SK-N-SH (cell line): ENCODE results near the gene ABHD16A. TPM values are rescaled to one million over a fixed set of nuclear protein-coding genes. Genes with fewer than 3 reads are reported as not detected.

ENCODE experiments used
- CTCF ChIA-PET: fragments of 300-600, 350-600 bp; formaldehyde crosslinking; extraction: SDS; loops from one replicate; lab custom pipeline; 2021; lab: Yijun Ruan, JAX
- POLR2A ChIA-PET: fragments of 350-600 bp; sonication (Branson Sonifier 250); formaldehyde crosslinking; extraction: SDS; loops from one replicate; lab custom pipeline; 2020; ENCODE audit warnings: antibody characterized with exemption, inconsistent platforms; lab: Yijun Ruan, JAX
- DNase-seq: peaks from one replicate; pipeline ENCODE4 v3.0.0; 2012
- H2AFZ ChIP-seq: fragments of 200-600 bp; sonication (generic); 2 replicates; pipeline ENCODE4 v1.8.1; 2016; ENCODE audit warnings: antibody characterized with exemption, mild to moderate bottlenecking, low read depth
- H3F3A ChIP-seq: fragments of 200-600 bp; sonication (generic); replicated peaks from 2 replicates; pipeline ENCODE3; 2016; ENCODE audit warnings: antibody characterized with exemption, mild to moderate bottlenecking; ENCODE audit not compliant: insufficient read depth
- H3K27ac ChIP-seq, 2 experiments: fragments of 200-500 bp in 1 of 2; fragments of 200-600 bp in 1 of 2; sonication (Bioruptor generic) in 1 of 2; sonication (generic), shearing (Covaris generic) in 1 of 2; 2 replicates each; pipeline versions ENCODE4 v1.5.1 to v1.6.1; 2014 to 2016; ENCODE audit warnings: low read depth in 2 of 2, inconsistent platforms in 1 of 2, low read length in 1 of 2, mild to moderate bottlenecking in 1 of 2, mixed read lengths in 1 of 2
- H3K27me3 ChIP-seq: fragments of 200-600 bp; sonication (generic), shearing (Covaris generic); 2 replicates; pipeline ENCODE4 v1.6.1; 2016; ENCODE audit warnings: mixed run types; ENCODE audit not compliant: insufficient read depth
- H3K36me3 ChIP-seq, 2 experiments: fragments of 200-500 bp in 1 of 2; fragments of 200-600 bp in 1 of 2; sonication (Bioruptor generic) in 1 of 2; sonication (generic) in 1 of 2; replicated peaks in 1 of 2; 2 replicates each; pipeline versions ENCODE3 to v1.5.1; 2014 to 2016; ENCODE audit warnings: low read length in 1 of 2, mild to moderate bottlenecking in 1 of 2; ENCODE audit not compliant: insufficient read depth in 2 of 2, control insufficient read depth in 1 of 2
- H3K4me1 ChIP-seq, 2 experiments: fragments of 200-500 bp in 1 of 2; fragments of 200-600 bp in 1 of 2; sonication (Bioruptor generic) in 1 of 2; sonication (generic), shearing (Covaris generic) in 1 of 2; 2 replicates each; pipeline versions ENCODE4 v1.5.1 to v1.6.1; 2014 to 2016; ENCODE audit warnings: low read depth in 1 of 2, low read length in 1 of 2, mixed run types in 1 of 2; ENCODE audit not compliant: insufficient read depth in 2 of 2, control insufficient read depth in 1 of 2
- H3K4me2 ChIP-seq: fragments of 200-600 bp; sonication (generic), shearing (Covaris generic); 2 replicates; pipeline ENCODE4 v1.6.1; 2017; ENCODE audit warnings: mixed run types
- H3K4me3 ChIP-seq, 2 experiments: fragments of 200-500 bp in 1 of 2; fragments of 200-600 bp in 1 of 2; sonication (Bioruptor generic) in 1 of 2; sonication (generic), shearing (Covaris generic) in 1 of 2; 2 replicates each; pipeline versions ENCODE4 v1.5.1 to v1.8.1; 2014 to 2016; ENCODE audit warnings: low read depth in 2 of 2, inconsistent platforms in 1 of 2, low read length in 1 of 2, mild to moderate bottlenecking in 1 of 2, mixed read lengths in 1 of 2, moderate library complexity in 1 of 2
- H3K79me2 ChIP-seq: fragments of 200-600 bp; sonication (generic); 2 replicates; pipeline ENCODE4 v1.8.1; 2017; ENCODE audit warnings: mild to moderate bottlenecking; ENCODE audit not compliant: insufficient read depth
- H3K9ac ChIP-seq: fragments of 200-600 bp; sonication (generic); 2 replicates; pipeline ENCODE4 v1.6.1; 2017; ENCODE audit warnings: mixed run types
- H3K9me2 ChIP-seq: fragments of 200-600 bp; sonication (generic); 2 replicates; pipeline ENCODE4 v1.6.1; 2017; ENCODE audit warnings: mixed run types
- H3K9me3 ChIP-seq: fragments of 200-600 bp; sonication (generic); 2 replicates; pipeline ENCODE4 v1.6.1; 2017; ENCODE audit warnings: mixed run types, mild to moderate bottlenecking, moderate library complexity
- H4K20me1 ChIP-seq: fragments of 200-600 bp; sonication (generic); 2 replicates; pipeline ENCODE4 v1.6.1; 2017; ENCODE audit warnings: mild to moderate bottlenecking, mixed run types; ENCODE audit not compliant: insufficient read depth
- CHD2 ChIP-seq: fragments of 150-350 bp; IDR thresholded peaks from 2 replicates; pipeline ENCODE4 v1.6.1; 2018; ENCODE audit warnings: low read length; ENCODE audit not compliant: partially characterized antibody
- ELF1 ChIP-seq: IDR thresholded peaks from 2 replicates; pipeline ENCODE4 v1.4.0; 2012
- EP300 ChIP-seq, 2 experiments: IDR thresholded peaks; 2 replicates each; pipeline versions ENCODE4 v1.4.0 to v1.6.1; 2012; ENCODE audit warnings: borderline replicate concordance in 1 of 2, low read depth in 1 of 2, low read length in 1 of 2
- FOSL2 ChIP-seq: IDR thresholded peaks from 2 replicates; pipeline ENCODE4 v1.4.0; 2012; ENCODE audit warnings: low read depth, mild to moderate bottlenecking, moderate library complexity, borderline replicate concordance
- FOXJ3 ChIP-seq: sonication (generic); formaldehyde crosslinking; IDR thresholded peaks from 2 replicates; pipeline ENCODE4 v1.5.1; 2020; ENCODE audit warnings: mild to moderate bottlenecking, missing genetic modification reagents
- FOXM1 ChIP-seq: IDR thresholded peaks from 2 replicates; pipeline ENCODE4 v1.4.0; 2012; ENCODE audit warnings: low read depth, mild to moderate bottlenecking
- GATA2 ChIP-seq: sonication (generic); formaldehyde crosslinking; IDR thresholded peaks from 2 replicates; pipeline ENCODE4 v1.5.0; 2020; ENCODE audit warnings: mild to moderate bottlenecking, missing genetic modification reagents
- MEF2A ChIP-seq: IDR thresholded peaks from 2 replicates; pipeline ENCODE4 v1.4.0; 2012; ENCODE audit warnings: low read depth, borderline replicate concordance
- NFIC ChIP-seq: IDR thresholded peaks from 2 replicates; pipeline ENCODE4 v1.4.0; 2012; ENCODE audit warnings: borderline replicate concordance
- NRF1 ChIP-seq: IDR thresholded peaks from 2 replicates; pipeline ENCODE4 v1.6.1; 2012; ENCODE audit warnings: low read depth, mild to moderate bottlenecking, low read length
- RAD21 ChIP-seq: IDR thresholded peaks from 2 replicates; pipeline ENCODE4 v1.6.1; 2012; ENCODE audit warnings: mild to moderate bottlenecking, low read length
- RFX5 ChIP-seq: IDR thresholded peaks from 2 replicates; pipeline ENCODE4 v1.6.1; 2012; ENCODE audit warnings: mild to moderate bottlenecking, improper control_type of control experiment, low read length
- SMC3 ChIP-seq: IDR thresholded peaks from 2 replicates; pipeline ENCODE4 v1.6.1; 2012; ENCODE audit warnings: low read depth, low read length, improper control_type of control experiment
- TAF1 ChIP-seq: IDR thresholded peaks from 2 replicates; pipeline ENCODE4 v1.6.1; 2012; ENCODE audit warnings: low read depth, mild to moderate bottlenecking, low read length, moderate library complexity, borderline replicate concordance
- TCF12 ChIP-seq: IDR thresholded peaks from 2 replicates; pipeline ENCODE4 v1.4.0; 2012
- TEAD4 ChIP-seq: IDR thresholded peaks from 2 replicates; pipeline ENCODE4 v1.4.0; 2012; ENCODE audit warnings: mild to moderate bottlenecking, borderline replicate concordance; ENCODE audit not compliant: insufficient read depth
- YY1 ChIP-seq: IDR thresholded peaks from 2 replicates; pipeline ENCODE4 v1.4.0; 2012; ENCODE audit warnings: low read depth, mild to moderate bottlenecking
- WGBS: methylation state at CpG from one replicate; pipeline ENCODE4 v1.1.6; 2017; ENCODE audit warnings: low lambda C conversion rate; 5-methylcytosine and 5-hydroxymethylcytosine counted together
- polyA plus RNA-seq, 3 experiments: library from polyadenylated mRNA; depleted of rRNA; stranded (reverse); fragments of >200 nt; gene quantifications; 2 replicates each; pipeline ENCODE4 v1.2.3, GENCODE V29; 2012
- TF ChIP-seq, protein P1 (sequence below): fragments of 200-600 bp; sonication (generic); IDR thresholded peaks from 2 replicates; pipeline ENCODE4 v1.6.1; 2017; ENCODE audit warnings: antibody characterized with exemption, mild to moderate bottlenecking, moderate library complexity
- TF ChIP-seq, protein P2 (sequence below): IDR thresholded peaks from 2 replicates; pipeline ENCODE4 v1.6.1; 2012; ENCODE audit warnings: mild to moderate bottlenecking, low read depth, low read length, moderate library complexity

The ABHD16A gene
- polyA plus RNA-seq, 1 of the 3 experiments (the other 2 are of a cell fraction): 49.3 TPM

DNA sequence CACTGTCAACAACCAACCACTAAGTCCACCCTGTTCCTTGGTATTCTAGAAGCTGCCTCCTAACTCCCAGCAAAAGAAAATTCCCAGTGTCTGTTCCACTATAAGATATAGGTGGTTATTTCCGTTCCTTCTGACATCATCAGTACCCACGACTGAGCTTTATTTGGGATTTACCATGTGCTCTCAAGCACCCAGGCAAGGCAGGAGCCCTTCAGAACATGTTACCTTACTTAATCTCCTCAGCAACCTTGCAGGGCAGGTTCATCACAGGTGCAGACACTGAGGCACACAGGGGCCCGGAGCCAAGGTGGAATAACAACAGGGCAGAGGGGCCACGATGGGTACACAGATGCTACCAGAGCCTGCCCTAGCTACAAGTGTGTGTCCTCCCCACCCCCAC is 10.8 kb downstream of the ABHD16A start (continued):
- TF ChIP-seq, protein P1, sequence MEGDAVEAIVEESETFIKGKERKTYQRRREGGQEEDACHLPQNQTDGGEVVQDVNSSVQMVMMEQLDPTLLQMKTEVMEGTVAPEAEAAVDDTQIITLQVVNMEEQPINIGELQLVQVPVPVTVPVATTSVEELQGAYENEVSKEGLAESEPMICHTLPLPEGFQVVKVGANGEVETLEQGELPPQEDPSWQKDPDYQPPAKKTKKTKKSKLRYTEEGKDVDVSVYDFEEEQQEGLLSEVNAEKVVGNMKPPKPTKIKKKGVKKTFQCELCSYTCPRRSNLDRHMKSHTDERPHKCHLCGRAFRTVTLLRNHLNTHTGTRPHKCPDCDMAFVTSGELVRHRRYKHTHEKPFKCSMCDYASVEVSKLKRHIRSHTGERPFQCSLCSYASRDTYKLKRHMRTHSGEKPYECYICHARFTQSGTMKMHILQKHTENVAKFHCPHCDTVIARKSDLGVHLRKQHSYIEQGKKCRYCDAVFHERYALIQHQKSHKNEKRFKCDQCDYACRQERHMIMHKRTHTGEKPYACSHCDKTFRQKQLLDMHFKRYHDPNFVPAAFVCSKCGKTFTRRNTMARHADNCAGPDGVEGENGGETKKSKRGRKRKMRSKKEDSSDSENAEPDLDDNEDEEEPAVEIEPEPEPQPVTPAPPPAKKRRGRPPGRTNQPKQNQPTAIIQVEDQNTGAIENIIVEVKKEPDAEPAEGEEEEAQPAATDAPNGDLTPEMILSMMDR: no peak
- TF ChIP-seq NFIC (no peak), FOXM1 (no peak), FOSL2 (no peak)
- TF ChIP-seq, all 33 proteins: peak for 0

DNA sequence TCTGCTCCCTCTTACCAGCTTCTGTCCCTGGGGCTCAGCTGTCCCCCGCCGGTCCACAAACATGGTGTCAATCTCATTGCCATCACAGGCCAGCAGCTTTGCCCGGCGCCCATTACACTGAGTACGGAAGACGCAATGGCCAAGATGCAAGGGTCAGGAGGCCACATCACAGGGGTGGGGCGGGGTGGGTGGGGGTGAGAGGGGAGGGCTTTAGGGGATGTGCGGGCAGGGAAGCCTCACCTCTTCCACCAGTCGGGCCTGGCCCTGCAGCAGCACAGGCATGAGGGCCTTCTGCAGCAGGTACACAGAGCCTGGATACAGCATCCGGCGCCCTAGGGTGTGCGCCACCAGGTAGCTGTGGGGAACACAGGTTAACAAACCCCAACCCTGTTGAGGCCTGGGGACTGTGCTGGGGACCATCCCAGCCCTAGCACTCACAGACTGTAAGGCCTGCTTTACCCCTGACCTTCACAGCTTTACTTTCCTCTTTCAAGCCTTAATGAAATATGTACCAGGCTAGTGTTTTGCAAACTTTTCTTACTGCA is 11.5 kb downstream of the ABHD16A start:
- Histone ChIP-seq H2AFZ (no peak overlapping the region), H3K9me2 (no peaks in the 10 kb centered on the region), H3F3A (no peaks in the 10 kb centered on the region), H3K36me3 (peaks cover 22 to 53% of the 10 kb centered on the region in 2 experiments), H3K27ac (no peak overlapping the region), H3K4me3 (no peak overlapping the region), H3K4me1 (no peaks in the 10 kb centered on the region), H3K9ac (no peak overlapping the region), H3K4me2 (no peak overlapping the region), H4K20me1 (no peaks in the 10 kb centered on the region), H3K79me2 (no peaks in the 10 kb centered on the region), H3K9me3 (no peaks in the 10 kb centered on the region), H3K27me3 (no peaks in the 10 kb centered on the region)
- TF ChIP-seq TAF1: no peak
- TF ChIP-seq, protein P1: no peak
- no peak for TF ChIP-seq RFX5
- TF ChIP-seq FOXJ3 (CRISPR knock-in tag): no peak
- TF ChIP-seq EP300 (IDR thresholded peaks at IDR 0.05; ENCODE audit: borderline replicate concordance in 1 of 2, low read depth in 1 of 2, low read length in 1 of 2): no peak
- TF ChIP-seq GATA2 (CRISPR knock-in tag): no peak
- no peak for TF ChIP-seq SMC3
- TF ChIP-seq FOXM1: no peak
- no peak for TF ChIP-seq TEAD4
- no peak for TF ChIP-seq YY1
- no peak for TF ChIP-seq MEF2A
- no peak for TF ChIP-seq NRF1
- TF ChIP-seq CHD2: no peak
- TF ChIP-seq, protein P2, sequence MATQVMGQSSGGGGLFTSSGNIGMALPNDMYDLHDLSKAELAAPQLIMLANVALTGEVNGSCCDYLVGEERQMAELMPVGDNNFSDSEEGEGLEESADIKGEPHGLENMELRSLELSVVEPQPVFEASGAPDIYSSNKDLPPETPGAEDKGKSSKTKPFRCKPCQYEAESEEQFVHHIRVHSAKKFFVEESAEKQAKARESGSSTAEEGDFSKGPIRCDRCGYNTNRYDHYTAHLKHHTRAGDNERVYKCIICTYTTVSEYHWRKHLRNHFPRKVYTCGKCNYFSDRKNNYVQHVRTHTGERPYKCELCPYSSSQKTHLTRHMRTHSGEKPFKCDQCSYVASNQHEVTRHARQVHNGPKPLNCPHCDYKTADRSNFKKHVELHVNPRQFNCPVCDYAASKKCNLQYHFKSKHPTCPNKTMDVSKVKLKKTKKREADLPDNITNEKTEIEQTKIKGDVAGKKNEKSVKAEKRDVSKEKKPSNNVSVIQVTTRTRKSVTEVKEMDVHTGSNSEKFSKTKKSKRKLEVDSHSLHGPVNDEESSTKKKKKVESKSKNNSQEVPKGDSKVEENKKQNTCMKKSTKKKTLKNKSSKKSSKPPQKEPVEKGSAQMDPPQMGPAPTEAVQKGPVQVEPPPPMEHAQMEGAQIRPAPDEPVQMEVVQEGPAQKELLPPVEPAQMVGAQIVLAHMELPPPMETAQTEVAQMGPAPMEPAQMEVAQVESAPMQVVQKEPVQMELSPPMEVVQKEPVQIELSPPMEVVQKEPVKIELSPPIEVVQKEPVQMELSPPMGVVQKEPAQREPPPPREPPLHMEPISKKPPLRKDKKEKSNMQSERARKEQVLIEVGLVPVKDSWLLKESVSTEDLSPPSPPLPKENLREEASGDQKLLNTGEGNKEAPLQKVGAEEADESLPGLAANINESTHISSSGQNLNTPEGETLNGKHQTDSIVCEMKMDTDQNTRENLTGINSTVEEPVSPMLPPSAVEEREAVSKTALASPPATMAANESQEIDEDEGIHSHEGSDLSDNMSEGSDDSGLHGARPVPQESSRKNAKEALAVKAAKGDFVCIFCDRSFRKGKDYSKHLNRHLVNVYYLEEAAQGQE: no peak
- no peak for TF ChIP-seq ELF1
- no peak for TF ChIP-seq RAD21
- no peak for TF ChIP-seq TCF12
- DNase-seq: no peak
- ChIA-PET CTCF (interaction anchor here (1.2 to 4.5 kb wide), 4 partner anchors 8 to 139 kb away, joined by 3 to 29 read pairs (median 8); partner anchors contain the start of gene LY6G5C), POLR2A (no interaction called here)
- WGBS: 97% methylated on average over 9 of the region's 12 CpGs
